Loucy (cell line): ENCODE results near the gene DCX.

Source experiments
- H2AFZ ChIP-seq: fragments of 200-600 bp; sonication (generic); 2 replicates; pipeline ENCODE4 v1.6.0; 2016; ENCODE audit warnings: antibody characterized with exemption, mild to moderate bottlenecking, low read length, moderate library complexity
- H3F3A ChIP-seq: fragments of 200-600 bp; 2 replicates; pipeline ENCODE4 v1.6.0; 2016; ENCODE audit warnings: antibody characterized with exemption, low read depth, mild to moderate bottlenecking
- H3K27me3 ChIP-seq: fragments of 200-600 bp; sonication (generic); 2 replicates; pipeline ENCODE4 v1.6.1; 2014; ENCODE audit warnings: low read length, mild to moderate bottlenecking; ENCODE audit not compliant: insufficient read depth, poor library complexity, severe bottlenecking
- H3K36me3 ChIP-seq: fragments of 200-600 bp; sonication (generic); 2 replicates; pipeline ENCODE4 v1.6.1; 2016; ENCODE audit warnings: low read length; ENCODE audit not compliant: insufficient read depth
- H3K4me1 ChIP-seq: fragments of 200-600 bp; sonication (generic); 2 replicates; pipeline ENCODE4 v1.5.1; 2014; ENCODE audit warnings: low read length, mild to moderate bottlenecking; ENCODE audit not compliant: insufficient read depth, poor library complexity, severe bottlenecking
- H3K4me2 ChIP-seq: fragments of 200-600 bp; sonication (generic); 2 replicates; pipeline ENCODE4 v1.6.0; 2014; ENCODE audit warnings: antibody characterized with exemption, low read length, low read depth, mild to moderate bottlenecking; ENCODE audit not compliant: poor library complexity, severe bottlenecking
- H3K4me3 ChIP-seq: fragments of 200-600 bp; sonication (generic); 2 replicates; pipeline ENCODE4 v1.5.1; 2014; ENCODE audit warnings: low read length, mild to moderate bottlenecking, mixed read lengths; ENCODE audit not compliant: poor library complexity, severe bottlenecking
- H3K79me2 ChIP-seq: fragments of 200-600 bp; sonication (generic); 2 replicates; pipeline ENCODE4 v1.6.1; 2014; ENCODE audit warnings: low read length; ENCODE audit not compliant: insufficient read depth
- H3K9ac ChIP-seq: fragments of 200-600 bp; sonication (generic); 2 replicates; pipeline ENCODE4 v1.6.0; 2014; ENCODE audit warnings: mild to moderate bottlenecking, low read depth, low read length, moderate library complexity; ENCODE audit not compliant: poor library complexity, severe bottlenecking
- H3K9me2 ChIP-seq: fragments of 200-600 bp; sonication (generic); replicated peaks from 2 replicates; pipeline ENCODE4 v1.6.1; 2016; ENCODE audit warnings: low read depth, low read length, mixed read lengths
- H3K9me3 ChIP-seq: fragments of 200-600 bp; sonication (generic); 2 replicates; pipeline ENCODE4 v1.6.1; 2014; ENCODE audit warnings: mild to moderate bottlenecking, antibody characterized with exemption, low read length, low read depth; ENCODE audit not compliant: insufficient read depth
- H4K20me1 ChIP-seq: fragments of 200-600 bp; sonication (generic); 2 replicates; pipeline ENCODE4 v1.6.0; 2014; ENCODE audit warnings: antibody characterized with exemption, low read length, mild to moderate bottlenecking; ENCODE audit not compliant: insufficient read depth, poor library complexity, severe bottlenecking
- EZH2phosphoT487 ChIP-seq: fragments of 200-600 bp; IDR thresholded peaks from 2 replicates; pipeline ENCODE4 v1.6.1; 2018; ENCODE audit warnings: antibody characterized with exemption, mild to moderate bottlenecking, moderate library complexity, borderline replicate concordance
- TF ChIP-seq, protein P1 (sequence below): fragments of 200-600 bp; sonication (generic); conservative IDR thresholded peaks from 2 replicates; pipeline ENCODE4 v1.5.1; 2014; ENCODE audit warnings: mild to moderate bottlenecking, antibody characterized with exemption, low read length

DCX gene

GRCh38 chrX:111319451-111319850, 92.5 kb downstream of the DCX start:
- Histone ChIP-seq H4K20me1 (no peaks in the 10 kb centered on the region), H2AFZ (no peak overlapping the region), H3K4me1 (no peaks in the 10 kb centered on the region), H3K27me3 (no peaks in the 10 kb centered on the region), H3K9me2 (no peaks in the 10 kb centered on the region), H3K79me2 (no peaks in the 10 kb centered on the region), H3F3A (no peaks in the 10 kb centered on the region), H3K36me3 (no peaks in the 10 kb centered on the region), H3K4me2 (no peak overlapping the region), H3K9ac (no peak overlapping the region), H3K4me3 (no peak overlapping the region), H3K9me3 (no peaks in the 10 kb centered on the region)
- TF ChIP-seq EZH2phosphoT487 = no peak
- TF ChIP-seq, protein P1, sequence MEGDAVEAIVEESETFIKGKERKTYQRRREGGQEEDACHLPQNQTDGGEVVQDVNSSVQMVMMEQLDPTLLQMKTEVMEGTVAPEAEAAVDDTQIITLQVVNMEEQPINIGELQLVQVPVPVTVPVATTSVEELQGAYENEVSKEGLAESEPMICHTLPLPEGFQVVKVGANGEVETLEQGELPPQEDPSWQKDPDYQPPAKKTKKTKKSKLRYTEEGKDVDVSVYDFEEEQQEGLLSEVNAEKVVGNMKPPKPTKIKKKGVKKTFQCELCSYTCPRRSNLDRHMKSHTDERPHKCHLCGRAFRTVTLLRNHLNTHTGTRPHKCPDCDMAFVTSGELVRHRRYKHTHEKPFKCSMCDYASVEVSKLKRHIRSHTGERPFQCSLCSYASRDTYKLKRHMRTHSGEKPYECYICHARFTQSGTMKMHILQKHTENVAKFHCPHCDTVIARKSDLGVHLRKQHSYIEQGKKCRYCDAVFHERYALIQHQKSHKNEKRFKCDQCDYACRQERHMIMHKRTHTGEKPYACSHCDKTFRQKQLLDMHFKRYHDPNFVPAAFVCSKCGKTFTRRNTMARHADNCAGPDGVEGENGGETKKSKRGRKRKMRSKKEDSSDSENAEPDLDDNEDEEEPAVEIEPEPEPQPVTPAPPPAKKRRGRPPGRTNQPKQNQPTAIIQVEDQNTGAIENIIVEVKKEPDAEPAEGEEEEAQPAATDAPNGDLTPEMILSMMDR = no peak

DNA sequence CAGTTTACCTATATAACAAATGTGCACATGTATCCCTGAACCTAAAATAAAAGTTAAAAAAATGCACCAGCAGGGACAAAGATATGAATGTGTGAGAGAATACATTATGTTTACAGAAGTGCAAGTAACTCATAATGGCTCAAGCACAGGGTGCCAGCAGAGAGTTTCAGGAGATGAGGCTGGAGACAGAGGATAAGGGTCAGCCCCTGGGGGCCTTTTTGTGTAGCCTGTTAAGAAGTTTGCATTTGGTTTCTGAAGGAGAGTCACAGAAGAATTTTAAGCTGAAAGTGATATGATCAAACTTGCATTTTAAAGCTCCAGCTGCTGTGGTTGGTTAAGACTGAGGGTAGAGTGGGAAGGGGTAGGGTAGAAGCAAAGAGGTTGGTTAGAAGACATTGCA, 93.1 kb downstream of the DCX start:
- TF ChIP-seq, protein P1 = no peak
- no peak for TF ChIP-seq EZH2phosphoT487
- H2AFZ ChIP-seq = no peak overlapping the region
- H4K20me1 ChIP-seq = no peaks in the 10 kb centered on the region
- no peaks in the 10 kb centered on the region for H3F3A ChIP-seq
- no peak overlapping the region for H3K4me3 ChIP-seq
- no peaks in the 10 kb centered on the region for H3K79me2 ChIP-seq
- no peaks in the 10 kb centered on the region for H3K4me1 ChIP-seq
- no peaks in the 10 kb centered on the region for H3K9me3 ChIP-seq
- no peaks in the 10 kb centered on the region for H3K27me3 ChIP-seq
- no peaks in the 10 kb centered on the region for H3K36me3 ChIP-seq
- H3K9ac ChIP-seq = no peak overlapping the region
- no peak overlapping the region for H3K4me2 ChIP-seq
- no peaks in the 10 kb centered on the region for H3K9me2 ChIP-seq

GRCh38 chrX:111309083-111309482, 102.9 kb downstream of the DCX start:
- no peak overlapping the region for H3K4me3 ChIP-seq
- no peaks in the 10 kb centered on the region for H3K36me3 ChIP-seq
- no peak overlapping the region for H3K9ac ChIP-seq
- H3K79me2 ChIP-seq = no peaks in the 10 kb centered on the region
- no peak overlapping the region for H2AFZ ChIP-seq
- TF ChIP-seq, protein P1 = no peak
- no peak for TF ChIP-seq EZH2phosphoT487
- H3K27me3 ChIP-seq = no peaks in the 10 kb centered on the region
- no peaks in the 10 kb centered on the region for H3K9me2 ChIP-seq
- H4K20me1 ChIP-seq = no peaks in the 10 kb centered on the region
- H3K9me3 ChIP-seq = no peaks in the 10 kb centered on the region
- H3K4me2 ChIP-seq = no peak overlapping the region
- no peaks in the 10 kb centered on the region for H3F3A ChIP-seq
- no peaks in the 10 kb centered on the region for H3K4me1 ChIP-seq
